Activated CD4-positive, CD25-positive, alpha-beta regulatory T cell (primary cell): ENCODE data around the gene SLC30A2.
"Not testable (repeated sequence)": the region's sequence is repeated elsewhere in the genome, so short reads cannot be mapped to it uniquely, and the experiment has no call there.

Source experiments
- DNase-seq, 4 experiments: peaks; one replicate each; lab custom pipeline; 2025; lab: John Stamatoyannopoulos, UW

SLC30A2 gene, protein sequence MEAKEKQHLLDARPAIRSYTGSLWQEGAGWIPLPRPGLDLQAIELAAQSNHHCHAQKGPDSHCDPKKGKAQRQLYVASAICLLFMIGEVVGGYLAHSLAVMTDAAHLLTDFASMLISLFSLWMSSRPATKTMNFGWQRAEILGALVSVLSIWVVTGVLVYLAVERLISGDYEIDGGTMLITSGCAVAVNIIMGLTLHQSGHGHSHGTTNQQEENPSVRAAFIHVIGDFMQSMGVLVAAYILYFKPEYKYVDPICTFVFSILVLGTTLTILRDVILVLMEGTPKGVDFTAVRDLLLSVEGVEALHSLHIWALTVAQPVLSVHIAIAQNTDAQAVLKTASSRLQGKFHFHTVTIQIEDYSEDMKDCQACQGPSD

DNA sequence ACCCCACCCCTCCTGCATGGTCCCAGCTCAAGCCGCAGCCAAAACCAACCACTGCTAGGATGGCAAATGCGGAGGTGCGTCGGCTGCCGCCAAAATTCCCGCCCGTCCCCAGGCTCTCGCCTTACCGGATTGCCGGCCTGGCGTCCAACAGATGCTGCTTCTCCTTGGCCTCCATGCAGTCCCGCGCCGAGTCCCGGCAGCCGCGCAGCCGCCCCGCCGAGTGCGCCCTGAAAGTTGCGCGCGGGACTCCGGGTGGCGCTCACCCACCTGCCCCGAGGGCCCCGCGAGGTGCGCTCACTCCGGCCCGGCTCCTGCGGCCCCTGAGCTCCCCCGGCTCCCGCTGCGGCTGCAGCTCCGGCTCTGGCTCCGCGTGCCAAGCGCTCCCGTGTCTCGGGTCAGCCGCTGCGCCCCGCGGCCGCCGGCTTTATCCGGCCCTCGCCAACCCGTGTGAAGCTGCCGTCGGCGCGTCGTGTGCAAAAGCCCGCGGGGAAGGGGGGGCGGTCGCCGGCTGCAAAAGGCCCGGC lies at the start of gene SLC30A2:
SLC30A2 (minus strand) TSS at position 397 of the 524 bp plus-strand sequence; CDS start at position 175, 222 bp downstream.
- DNase-seq = no peak

DNA sequence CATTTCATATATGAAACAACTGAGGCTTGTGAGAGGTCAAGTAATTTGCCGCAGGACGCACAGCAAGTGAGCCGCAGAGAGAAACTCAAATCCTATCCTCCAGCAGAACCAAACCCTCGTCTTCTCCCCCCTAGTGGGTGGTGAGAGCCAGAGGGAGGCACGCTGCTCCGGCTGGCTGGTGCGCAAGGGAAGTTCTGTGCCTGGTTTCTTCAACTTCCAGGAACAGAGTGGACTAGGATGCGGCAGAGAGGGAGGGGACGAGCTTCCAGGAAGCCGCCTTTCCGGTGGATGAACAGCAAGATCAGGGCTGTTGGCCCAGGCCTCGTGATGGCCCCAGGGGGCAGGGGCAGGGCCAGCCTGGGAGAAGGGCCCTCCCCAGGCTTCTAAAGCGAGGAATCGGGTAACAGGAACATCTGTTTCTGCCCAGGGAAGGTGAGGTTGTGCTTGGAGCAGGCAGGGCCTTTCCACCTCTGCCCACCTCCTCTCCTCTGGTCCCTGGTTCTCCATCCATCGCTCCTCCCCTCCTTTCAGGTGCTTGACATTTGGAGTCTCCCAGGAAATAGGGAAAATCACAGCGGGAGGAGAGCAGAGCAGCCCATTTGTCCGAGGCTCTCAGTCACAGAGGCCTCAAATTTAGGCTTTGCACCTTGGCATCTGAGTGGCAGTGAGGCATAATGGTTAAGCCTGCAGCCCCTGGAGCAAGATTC lies 48.9 kb upstream of the SLC30A2 start:
- no peak for DNase-seq

DNA sequence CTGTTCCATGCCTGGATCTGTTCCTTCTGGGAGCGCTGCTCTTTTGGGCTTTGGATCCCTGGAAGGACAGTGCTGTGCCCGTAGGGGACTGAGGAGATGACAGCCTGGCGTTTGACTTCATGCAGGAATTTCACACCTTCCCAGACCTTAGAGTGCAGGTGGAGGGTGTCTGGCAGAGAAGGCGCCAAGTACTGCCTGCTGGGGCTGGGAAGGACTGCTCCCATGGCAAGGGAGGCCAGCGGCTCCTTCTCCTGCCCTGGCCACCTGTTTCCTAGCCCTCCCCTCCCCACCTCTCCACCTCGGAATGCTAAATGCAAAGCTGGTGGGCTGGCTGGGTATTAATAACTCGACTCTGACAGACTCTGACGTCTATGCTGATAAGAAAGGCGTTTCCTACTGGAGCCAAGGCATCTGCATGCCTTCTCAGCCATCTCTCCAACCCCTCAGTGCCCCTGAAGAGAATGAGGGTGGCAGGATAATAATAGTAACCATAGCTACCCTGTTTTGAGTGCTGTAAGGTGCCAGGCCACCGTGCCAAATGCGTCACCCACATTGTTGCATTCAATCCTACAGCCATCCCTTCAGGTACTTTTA lies 48.3 kb upstream of the SLC30A2 start:
- DNase-seq = no peak

DNA sequence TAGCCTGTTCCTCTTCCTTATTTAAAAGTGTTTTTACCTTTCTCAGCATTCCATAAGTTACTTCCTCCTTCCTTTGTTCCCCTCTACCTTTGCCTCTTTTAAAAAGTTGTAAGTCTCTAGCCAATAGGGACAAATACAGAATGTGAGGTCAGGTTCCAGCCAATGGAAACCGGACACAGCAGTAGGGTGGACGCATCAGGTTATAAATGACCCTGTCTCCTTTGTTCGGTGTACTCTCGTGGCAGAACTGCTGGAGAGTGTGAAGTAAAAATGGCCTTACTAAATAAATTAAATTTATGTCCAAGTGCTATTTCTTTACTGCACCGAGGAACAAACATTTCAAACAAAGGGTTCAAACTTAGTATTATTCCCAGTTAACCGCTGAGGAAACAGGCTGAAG lies 47.7 kb upstream of the SLC30A2 start:
- DNase-seq = not testable (repeated sequence)

DNA sequence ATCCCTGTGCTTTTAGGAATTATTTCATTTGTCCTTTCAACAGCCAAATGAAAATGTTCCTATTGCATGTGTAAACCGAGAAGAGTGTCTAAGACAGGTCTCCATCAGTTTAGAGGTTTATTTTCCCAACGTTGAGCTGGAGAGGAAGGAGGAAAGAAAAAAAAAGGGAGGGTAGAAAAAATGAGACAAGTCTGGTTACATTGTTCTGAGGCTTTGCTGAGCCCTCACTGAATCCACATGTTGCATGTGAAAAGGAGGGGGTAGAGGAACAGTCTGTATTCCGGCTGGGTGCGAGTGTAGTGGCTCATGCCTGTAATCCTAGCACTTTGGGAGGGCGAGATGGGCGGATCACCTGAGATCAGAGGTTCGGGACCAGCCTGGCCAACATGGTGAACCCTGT lies 46.5 kb upstream of the SLC30A2 start:
- no peak for DNase-seq

DNA sequence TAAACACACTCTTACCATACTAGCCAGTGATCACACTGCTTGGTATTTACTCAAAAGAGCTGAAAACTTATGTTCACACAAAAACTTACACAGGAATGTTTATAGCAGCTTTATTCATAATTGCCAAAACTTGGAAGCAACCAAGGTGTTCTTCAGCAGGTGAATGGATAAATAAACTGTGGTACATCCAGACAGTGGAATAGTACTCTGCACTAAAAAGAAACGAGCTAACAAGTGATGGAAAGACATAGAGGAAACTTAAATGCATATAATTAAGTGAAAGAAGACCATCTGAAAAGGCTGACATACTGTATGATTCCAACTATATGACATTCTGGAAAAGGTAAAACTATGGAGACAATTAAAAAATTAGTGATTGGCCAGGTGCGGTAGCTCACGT lies 45.0 kb upstream of the SLC30A2 start:
- no peak for DNase-seq

DNA sequence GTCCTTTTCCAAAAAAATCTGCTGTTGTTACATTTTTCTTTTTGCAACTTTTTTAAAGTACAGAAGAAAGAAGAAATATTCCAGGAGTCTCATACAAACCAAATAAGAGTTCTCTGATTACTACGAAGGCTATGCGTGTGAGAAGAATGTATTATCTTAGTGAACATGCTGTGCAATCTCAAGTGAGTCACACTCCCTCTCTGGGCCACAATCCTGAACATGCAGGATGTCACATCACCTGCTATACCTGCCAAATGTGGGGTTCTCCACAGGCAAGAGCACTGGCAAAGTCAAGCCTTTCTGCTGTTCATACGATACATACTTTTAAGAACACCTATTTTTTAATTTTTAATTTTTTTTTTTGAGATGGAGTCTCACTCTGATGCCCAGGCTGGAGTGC lies 43.2 kb upstream of the SLC30A2 start:
- no peak for DNase-seq

DNA sequence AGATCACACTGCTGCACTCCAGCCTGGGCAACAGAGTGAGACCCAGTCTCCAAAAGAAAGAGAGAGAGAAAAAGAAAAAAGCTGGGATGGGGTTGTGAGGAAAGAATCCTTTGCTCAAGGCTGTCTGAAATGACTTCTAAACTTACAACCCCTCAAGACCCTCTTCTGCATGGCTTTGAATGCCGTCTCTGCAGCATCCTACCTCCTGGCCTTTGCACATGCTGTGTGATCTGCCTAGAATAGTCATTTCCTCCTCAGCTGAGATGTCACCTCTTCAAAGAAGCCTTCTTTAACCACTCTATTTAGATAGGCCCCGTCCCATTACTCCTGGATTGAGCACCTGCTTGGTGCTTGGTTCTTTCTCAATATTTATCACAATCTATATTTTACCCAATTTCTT lies 38.9 kb upstream of the SLC30A2 start:
- DNase-seq = no peak

DNA sequence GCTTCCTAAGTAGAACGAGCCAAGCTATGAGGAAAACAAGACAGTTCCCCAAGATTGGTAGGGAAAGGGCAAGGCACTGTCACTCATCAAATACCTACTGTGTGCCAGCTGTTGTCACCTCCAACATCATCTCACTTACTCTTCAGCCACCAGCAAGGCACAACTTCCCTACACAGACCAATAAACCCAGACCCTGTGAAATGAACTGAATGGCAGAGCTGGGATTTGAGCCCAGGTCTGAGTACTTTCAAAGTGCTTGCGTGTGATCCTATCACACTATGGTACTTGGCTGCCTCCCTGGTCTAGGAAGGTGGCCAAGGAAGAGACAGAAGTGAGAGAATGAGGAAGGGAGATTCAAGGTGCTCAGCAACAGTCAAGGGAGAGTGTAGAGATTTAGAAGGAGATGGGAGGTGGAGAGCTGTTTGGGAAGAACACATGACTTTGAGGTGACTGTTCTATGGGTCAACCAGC lies 38.2 kb upstream of the SLC30A2 start:
- no peak for DNase-seq

DNA sequence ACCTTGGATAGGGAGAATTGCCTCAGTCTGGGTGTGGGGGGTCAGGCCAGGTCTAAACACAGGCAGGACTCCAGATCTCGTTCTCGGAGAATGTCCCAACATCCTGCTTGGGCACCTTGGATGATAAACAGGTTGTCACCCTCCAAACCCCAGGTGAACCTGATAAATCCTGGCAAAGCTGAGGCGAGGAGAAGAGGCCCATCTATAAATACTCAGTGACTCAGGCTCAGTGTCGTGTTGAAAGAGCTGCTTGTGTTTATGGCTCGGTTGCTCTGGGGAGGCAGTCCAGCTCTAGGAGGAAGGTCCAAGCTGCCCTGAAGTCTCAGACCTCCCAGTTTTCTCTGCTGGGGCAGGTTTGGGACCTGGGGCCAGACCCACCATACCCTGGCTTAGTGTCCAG lies 37.3 kb upstream of the SLC30A2 start:
- no peak for DNase-seq

DNA sequence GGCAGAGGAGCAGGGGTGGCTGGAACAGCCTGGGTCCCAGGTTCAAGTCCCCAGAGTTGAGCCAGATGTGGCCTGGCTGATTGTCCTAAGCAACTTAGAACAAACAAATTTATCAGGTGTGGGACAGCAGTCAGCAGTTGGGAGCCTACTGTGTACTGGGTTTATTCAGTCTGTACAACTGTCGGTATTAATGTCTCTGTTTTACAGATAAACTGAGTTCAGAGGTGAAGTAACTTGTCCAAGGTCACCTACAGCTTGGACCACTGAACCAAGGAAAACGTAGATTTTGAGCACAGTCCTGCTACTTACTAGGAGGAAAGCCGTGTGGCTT lies 36.1 kb upstream of the SLC30A2 start:
- DNase-seq = no peak

DNA sequence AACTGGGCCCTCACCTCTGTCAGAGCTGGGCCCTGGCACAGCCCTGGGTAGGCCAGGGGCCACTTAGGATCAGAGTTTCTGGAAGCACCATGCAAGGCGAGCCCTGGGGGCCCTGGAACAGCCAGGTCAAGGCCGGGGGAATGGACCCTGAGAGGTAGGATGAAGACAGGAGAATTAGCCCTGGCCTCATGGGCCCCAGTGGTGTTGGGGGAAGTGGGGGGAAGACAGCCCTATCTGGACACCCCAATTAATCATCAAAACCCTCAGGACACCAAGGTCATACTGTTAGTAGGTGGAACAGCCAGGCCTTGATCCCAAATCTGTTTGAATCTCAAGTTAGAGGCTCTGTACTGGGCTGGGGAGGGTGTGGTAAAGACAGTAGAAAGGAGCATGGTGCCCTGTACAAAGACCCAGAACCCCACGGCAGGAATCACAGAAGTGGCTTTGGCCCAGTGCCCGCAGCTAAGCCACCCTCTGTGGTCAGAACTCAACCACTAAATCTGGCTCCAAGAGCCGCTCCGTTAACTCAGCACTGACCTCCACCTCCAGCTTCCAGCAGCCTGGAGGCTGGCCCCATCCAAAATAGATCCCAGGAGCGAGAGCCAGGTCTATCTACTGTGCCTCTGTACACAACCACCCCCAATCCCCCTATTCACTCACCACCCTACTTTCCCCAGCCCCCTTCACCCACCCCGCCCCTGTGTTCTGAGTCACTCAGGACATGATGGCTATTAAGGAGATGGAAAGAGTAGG lies 35.5 kb upstream of the SLC30A2 start:
- no peak for DNase-seq

DNA sequence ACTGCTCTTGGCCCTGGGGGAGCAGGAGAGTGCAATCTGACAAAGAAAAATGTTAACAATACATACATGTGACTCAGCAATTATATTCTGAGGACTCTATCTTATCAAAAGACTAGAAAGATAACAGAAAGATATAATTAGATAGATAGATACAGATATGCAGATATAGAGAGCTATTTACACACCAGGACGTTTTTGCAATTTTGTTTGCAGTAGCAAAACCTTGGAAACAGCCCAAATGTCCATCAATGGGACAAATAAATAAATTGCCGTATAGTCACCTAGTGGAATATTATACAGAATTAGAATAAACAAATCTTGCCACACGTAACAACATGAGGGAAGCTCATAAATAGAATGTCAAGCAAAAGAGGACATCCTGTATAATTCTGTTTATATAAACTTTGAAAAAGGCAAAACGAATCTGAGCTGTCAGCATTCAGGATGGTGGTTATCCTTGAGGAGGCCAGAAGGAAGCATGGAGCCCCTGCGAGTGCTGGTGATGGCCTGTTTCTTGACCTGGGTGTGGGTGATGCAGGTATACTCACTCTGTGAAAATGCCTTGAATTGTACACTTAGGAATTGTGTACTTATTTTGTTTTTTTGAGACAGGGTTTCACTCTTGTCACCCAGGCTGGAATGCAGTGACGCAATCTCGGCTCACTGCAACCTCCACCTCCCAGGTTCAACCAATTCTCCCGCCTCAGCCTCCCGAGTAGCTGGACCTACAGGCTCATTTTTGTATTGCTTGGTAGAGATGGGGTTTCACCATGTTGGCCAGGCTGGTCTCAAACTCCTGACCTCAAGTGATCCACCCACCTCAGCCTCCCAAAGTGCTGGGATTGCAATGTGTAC lies 34.3 kb upstream of the SLC30A2 start:
- no peak for DNase-seq

DNA sequence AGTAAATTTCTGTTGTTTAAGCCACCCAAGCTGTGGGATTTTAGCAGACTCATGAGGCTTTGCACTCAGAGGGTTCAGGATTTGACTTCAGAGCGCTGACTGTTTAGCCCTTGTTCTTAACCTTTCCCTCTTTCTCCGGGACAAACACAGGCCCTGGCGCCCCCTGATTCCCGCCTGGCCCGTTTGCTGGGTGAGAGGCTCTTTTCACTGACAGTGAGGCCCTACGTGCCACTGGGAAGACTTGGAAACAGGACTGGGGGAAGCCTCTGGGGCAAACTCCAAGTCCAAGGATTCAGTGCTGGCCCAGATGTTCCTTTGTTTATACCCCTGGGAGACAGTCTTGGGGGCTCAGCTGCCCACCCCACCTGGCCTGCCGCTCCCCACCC lies 33.3 kb upstream of the SLC30A2 start:
- no peak for DNase-seq

DNA sequence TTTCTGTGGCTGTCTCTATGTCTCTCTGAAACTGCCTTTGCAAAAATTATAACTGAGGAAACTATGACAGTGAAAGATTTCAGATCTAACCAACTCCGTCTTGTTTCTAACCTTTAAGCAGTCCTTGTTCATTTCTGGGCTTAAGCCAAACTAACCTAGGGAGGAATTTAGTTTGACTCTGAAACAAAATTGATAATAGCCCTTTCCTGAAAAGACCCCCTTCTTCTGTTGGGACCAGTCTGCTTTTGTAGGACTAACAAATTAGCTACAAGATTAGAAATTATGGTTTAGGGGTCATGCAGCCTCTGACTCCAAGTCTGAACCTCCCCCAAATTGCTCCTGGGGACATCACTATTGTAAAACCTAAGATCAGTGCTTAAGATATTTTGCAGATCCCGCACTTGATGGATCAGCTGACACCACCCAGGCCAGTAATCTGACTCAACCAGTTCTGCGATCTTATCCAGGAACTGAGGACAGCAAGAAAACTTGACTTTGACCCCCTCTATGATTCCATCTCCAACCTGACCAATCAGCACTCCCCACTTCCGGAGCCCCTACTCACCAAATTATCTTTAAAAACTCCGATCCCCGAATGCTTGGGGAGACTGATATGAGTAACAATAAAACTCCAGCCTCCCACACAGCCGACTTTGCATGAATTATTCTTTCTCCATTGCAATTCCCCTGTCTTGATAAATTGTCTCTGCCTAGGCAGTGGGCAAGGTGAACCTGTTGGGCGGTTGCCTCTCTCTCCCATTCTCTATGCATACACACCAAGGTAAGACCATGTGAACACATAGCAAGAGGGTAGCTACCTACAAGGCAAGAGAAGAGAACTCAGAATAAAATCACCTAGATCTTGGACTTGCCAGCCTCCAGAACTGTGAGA lies 32.6 kb upstream of the SLC30A2 start:
- DNase-seq = no peak

DNA sequence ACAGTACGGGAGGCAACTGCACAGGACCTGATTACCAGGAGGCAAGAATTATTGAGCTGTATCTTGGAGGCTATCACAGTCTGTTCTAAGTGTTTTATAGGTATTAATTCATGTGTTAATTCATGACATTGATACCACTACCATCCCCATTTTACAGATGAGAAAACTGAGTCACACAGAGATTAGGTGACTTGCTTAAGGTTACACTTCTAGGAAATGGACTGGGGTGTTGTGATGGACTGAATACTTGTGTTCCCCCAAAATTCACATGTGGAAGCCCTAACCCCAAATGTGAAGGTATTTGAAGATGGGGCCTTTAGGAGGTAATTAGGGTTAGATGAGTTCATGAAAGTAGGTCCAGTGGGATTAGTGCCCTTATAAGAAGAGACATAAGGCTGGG lies 31.6 kb upstream of the SLC30A2 start:
- no peak for DNase-seq

DNA sequence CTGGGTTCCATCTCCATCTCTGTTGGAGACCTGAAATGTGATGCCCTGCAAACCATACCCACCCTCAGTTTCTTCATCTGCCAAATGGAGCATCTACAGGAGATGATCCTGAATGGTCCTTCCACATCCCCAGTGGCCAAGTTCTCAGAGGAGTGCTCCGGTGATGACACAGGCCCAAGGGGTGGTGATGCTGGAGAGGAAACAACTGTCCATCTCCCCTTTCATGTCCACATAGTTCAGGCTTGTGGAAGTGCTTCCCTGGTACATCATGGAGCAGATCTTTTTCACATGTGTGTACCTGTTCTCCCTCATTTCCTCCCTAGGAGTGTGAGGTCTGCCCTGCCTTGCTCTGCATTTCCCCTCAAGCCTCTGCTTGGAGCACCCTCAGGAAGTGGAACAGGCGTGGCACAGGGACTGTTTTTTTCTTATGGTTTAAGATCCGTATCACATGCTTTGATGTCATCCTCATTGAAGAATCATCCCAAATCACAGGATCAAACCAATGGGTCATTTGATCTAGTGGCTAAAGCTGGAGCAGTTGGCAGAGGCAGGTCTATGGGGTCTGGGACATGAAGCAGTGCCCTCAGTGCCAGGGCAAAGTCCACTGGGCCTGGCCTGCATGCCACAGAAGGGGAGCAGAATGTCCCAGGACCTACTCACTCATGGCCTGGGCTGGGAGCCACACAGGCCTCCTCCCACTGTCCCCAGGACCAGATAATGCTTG lies 29.7 kb upstream of the SLC30A2 start:
- DNase-seq = no peak

DNA sequence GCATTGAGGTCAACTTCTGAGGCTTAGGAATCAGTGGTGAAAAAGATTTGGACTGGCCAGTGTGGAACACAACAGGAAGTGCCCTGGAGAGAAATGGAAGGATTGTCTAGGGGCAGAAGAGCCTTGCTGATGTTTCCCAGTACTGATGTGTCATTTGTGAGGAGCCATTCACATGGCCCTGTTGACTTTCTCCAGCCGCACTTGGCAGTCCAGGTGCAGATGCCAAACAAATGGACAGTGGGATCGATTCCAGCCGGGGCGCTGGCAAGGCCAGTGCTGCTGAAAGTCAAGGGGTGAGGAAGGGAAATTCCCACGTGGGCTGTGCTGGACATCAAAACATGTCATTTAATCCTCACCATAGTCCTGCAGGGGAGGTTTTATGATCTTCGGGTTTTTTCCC lies 26.4 kb upstream of the SLC30A2 start:
- DNase-seq = no peak

DNA sequence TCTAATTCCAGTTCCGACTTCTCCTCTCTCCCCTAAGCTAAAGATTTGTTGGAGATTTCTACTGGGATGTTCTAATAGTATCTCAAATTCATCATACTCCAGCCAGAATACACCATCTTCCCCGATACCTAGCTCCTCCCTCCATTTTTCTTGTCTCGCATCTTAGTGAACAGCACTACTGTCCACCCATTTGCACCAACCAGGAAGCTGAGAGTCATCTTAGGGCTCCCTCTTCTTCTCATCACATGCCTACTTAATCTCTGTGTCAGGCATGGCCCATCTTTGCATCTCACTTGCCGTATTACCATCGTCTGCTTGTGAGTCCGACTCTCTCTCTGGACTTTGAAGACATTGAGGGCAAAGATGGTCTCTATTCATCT lies 25.0 kb upstream of the SLC30A2 start:
- no peak for DNase-seq
